Transverse colon (tissue), 4 donors: ENCODE results near the gene SOD2. TPM values are rescaled to one million over a fixed set of nuclear protein-coding genes. Genes with fewer than 3 reads are reported as not detected.

Source experiments
- DNase-seq: peaks from one replicate; pipeline ENCODE4 v3.0.0-alpha.2; 2019
- H3K27ac ChIP-seq, 4 donors: fragments of 200-600 bp; sonication (generic); 2 replicates each; pipeline ENCODE4 v1.5.1; 2016 to 2018; ENCODE audit warnings: inconsistent platforms in 4 of 4
- H3K27me3 ChIP-seq: fragments of 200-600 bp; sonication (generic); 2 replicates; pipeline ENCODE4 v1.5.1; 2017; ENCODE audit warnings: inconsistent platforms
- H3K36me3 ChIP-seq, 4 donors: fragments of 200-600 bp; sonication (generic); 2 replicates each; pipeline ENCODE4 v1.5.1; 2017 to 2019; ENCODE audit warnings: inconsistent platforms in 4 of 4
- H3K4me1 ChIP-seq, 4 donors: fragments of 200-600 bp; sonication (generic); 2 replicates each; pipeline ENCODE4 v1.5.1; 2017 to 2020; ENCODE audit warnings: inconsistent platforms in 4 of 4
- H3K4me3 ChIP-seq, 4 donors: fragments of 200-600 bp; sonication (generic); 1 replicate in 1 of 4; 2 replicates in 3 of 4; pipeline versions ENCODE4 v1.5.1 to v1.6.1; 2017 to 2019; ENCODE audit warnings: inconsistent platforms in 4 of 4
- H3K9me3 ChIP-seq, 2 donors: fragments of 200-600 bp; sonication (generic); 2 replicates each; pipeline ENCODE4 v1.5.1; 2017 to 2019; ENCODE audit warnings: inconsistent platforms in 2 of 2
- CTCF ChIP-seq, 5 experiments: fragments of 200-600 bp in 3 of 5; fragments of 450-650 bp in 2 of 5; sonication (generic) in 3 of 5; IDR thresholded peaks; 1 replicate in 2 of 5; 2 replicates in 3 of 5; pipeline ENCODE4 v1.5.1; 2016 to 2017; ENCODE audit warnings: antibody characterized with exemption in 5 of 5, inconsistent platforms in 3 of 5, mild to moderate bottlenecking in 2 of 5, moderate library complexity in 1 of 5
- EP300 ChIP-seq: sonication (generic); formaldehyde crosslinking; IDR thresholded peaks from one replicate; pipeline ENCODE4 v1.6.1; 2017; ENCODE audit warnings: antibody characterized with exemption, low read depth
- POLR2A ChIP-seq: fragments of 450-650 bp; IDR thresholded peaks from one replicate; pipeline ENCODE4 v1.6.1; 2016; ENCODE audit warnings: antibody characterized with exemption, mild to moderate bottlenecking, moderate library complexity
- POLR2AphosphoS5 ChIP-seq, 3 donors: sonication (generic); formaldehyde crosslinking; IDR thresholded peaks; one replicate each; pipeline ENCODE4 v1.6.1; 2016; ENCODE audit warnings: antibody characterized with exemption in 3 of 3
- WGBS, 2 donors: methylation state at CpG; one replicate each; pipeline ENCODE4 v1.1.5; 2018; ENCODE audit warnings: low coverage in 1 of 2; 5-methylcytosine and 5-hydroxymethylcytosine counted together
- in situ Hi-C, 4 donors: fragments of 200-750 bp; cut with MboI; loops; one replicate each; pipeline versions ENCODE4 v1.15.0 to v1.15.1; 2017; ENCODE audit warnings: low sequenced_read_pairs in 3 of 4, low pct_ligation_motif_present in 1 of 4, low pct_unique_long_range_greater_than_20kb in 1 of 4
- intact Hi-C: fragments of 100-400 bp; cut with DNase I; formaldehyde crosslinking; loops from one replicate; pipeline ENCODE4 v1.15.1; 2023; ENCODE audit warnings: low total_unique reads
- total RNA-seq, 4 donors: library from RNA; depleted of rRNA; stranded (reverse); fragments of >200 nt; gene quantifications; one replicate each; pipeline ENCODE4 v1.1.0, GENCODE V29; 2016

The SOD2 gene
- total RNA-seq, 4 donors from 2014 or later, result 170 to 272 (median 224) TPM

GRCh38 chr6:159718634-159719033, 25.6 kb upstream of the SOD2 start:
- no peak overlapping the region for H3K27ac ChIP-seq
- intact Hi-C loops, result no loop called here
- H3K27me3 ChIP-seq, result no peaks in the 10 kb centered on the region
- TF ChIP-seq EP300 (no peak), POLR2AphosphoS5 (IDR thresholded peaks at IDR 0.05) (no peak), POLR2A (no peak), CTCF (IDR thresholded peaks at IDR 0.05) (no peak)
- DNase-seq, result no peak
- H3K4me1 ChIP-seq, result peaks cover 15 to 33% (median 20%) of the 10 kb centered on the region in 4 donors
- no peak overlapping the region for H3K4me3 ChIP-seq
- H3K9me3 ChIP-seq, result no peaks in the 10 kb centered on the region
- 70 to 91% methylated on average over 3 of the region's 3 CpGs for whole genome bisulfite sequencing, 2 donors
- in situ Hi-C loops, result no loop called here
- no peaks in the 10 kb centered on the region for H3K36me3 ChIP-seq

DNA sequence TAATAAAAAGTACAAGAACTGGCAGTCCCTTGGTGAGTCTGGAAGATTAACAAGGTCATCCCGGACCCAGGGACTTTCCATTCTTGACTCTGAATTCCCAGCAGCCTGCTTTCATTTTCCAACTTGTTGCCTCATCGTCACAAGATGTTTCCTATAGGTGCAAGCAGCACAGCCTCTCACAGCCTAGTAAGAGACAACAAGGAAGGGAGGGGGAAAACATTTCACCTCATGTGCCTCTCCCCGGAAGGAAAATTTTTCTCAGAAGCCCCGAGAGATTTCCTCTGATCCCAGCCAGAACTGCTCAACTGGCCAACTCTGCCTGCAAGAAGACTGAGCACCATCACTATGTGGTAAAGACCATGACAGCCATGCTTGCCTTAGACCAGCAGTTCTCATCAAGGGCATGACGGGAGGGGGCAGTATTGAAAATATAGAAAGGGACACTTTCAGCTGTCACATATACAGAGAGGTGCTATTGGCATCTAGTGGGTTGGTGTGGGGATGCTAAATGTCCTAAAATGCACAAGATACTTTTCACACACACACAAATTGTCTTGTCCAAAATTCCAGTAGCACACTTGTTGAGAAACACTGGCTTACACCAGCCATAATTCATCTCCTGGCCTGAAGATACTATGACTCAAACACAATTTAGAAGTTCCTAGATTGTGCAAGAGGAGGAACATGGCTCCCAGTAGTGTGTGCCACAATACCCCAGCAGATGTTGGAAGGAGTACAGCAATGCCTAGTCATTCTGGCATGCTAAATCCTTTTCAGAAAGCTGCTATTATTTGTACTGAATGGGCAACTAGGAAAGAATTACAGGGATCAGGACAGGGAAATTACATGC, 23.4 kb upstream of the SOD2 start:
- Histone ChIP-seq H3K36me3 (no peaks in the 10 kb centered on the region), H3K27ac (peak overlapping the region; percentile 74 to 78 (median 76)), H3K9me3 (no peaks in the 10 kb centered on the region), H3K4me3 (no peak overlapping the region), H3K27me3 (no peaks in the 10 kb centered on the region), H3K4me1 (peaks cover 15 to 33% (median 20%) of the 10 kb centered on the region in 4 donors)
- in situ Hi-C loops (no loop called here), intact Hi-C loops (no loop called here)
- no peak for TF ChIP-seq CTCF (IDR thresholded peaks at IDR 0.05)
- peak; percentile 67 to 87 (median 82) for TF ChIP-seq POLR2AphosphoS5 (IDR thresholded peaks at IDR 0.05)
- no peak for TF ChIP-seq POLR2A
- TF ChIP-seq EP300, result peak; percentile 84
- DNase-seq, result no peak
- WGBS, 2 donors, result 60% methylated on average over 5 of the region's 5 CpGs; no CpG with 5 or more reads in 1 of the 2 donors

DNA sequence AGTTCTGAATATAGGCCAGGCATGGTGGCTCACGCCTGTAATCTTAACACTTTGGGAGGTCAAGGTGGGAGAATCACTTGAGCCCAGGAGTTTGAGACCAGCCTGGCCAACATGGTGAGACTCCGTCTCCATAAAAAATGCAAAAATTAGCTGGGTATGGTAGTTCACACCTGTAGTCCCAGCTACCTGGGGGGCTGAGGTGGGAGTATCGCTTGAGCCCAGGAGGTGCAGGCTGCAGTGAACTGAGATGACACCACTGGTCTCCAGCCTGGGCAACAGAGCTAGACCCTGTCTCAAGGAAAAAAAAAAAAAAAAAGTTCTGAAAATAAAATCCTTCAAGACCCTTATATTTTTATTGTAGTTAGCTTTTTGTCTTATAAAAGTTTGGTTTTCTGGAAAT, 22.6 kb upstream of the SOD2 start:
- in situ Hi-C loops (no loop called here), intact Hi-C loops (no loop called here)
- Histone ChIP-seq H3K27me3 (no peaks in the 10 kb centered on the region), H3K4me3 (no peak overlapping the region), H3K27ac (peak overlapping the region; percentile 74 to 78 (median 76)), H3K36me3 (no peaks in the 10 kb centered on the region), H3K9me3 (no peaks in the 10 kb centered on the region), H3K4me1 (peaks cover 15 to 33% (median 20%) of the 10 kb centered on the region in 4 donors)
- 92 to 94% methylated on average over 3 of the region's 3 CpGs for WGBS, 2 donors
- TF ChIP-seq CTCF (IDR thresholded peaks at IDR 0.05) (no peak), POLR2A (no peak), EP300 (no peak), POLR2AphosphoS5 (IDR thresholded peaks at IDR 0.05) (no peak)
- no peak for DNase-seq

DNA sequence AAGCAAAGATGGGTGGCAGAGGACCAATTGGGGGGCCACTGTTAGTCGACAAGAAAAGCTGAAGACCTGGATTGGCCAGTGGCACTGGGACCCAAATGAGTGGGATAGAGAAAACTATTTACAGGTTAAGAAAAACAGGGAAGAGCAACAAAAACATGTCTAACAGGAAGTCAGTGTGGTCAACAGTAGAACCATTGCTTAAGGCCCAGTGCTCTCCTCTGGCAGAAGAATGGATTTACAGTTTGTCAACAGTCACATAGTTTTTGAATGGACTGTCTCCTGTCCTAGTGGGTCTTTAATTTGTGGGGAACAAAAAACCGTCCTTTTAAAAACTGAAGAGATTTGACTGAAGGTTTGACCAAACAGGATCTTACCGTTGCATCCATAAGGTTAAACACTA, 22.1 kb upstream of the SOD2 start:
- intact Hi-C loops, result no loop called here
- Histone ChIP-seq H3K9me3 (no peaks in the 10 kb centered on the region), H3K4me3 (no peak overlapping the region), H3K27ac (peak overlapping the region; percentile 74 to 78 (median 76)), H3K27me3 (no peaks in the 10 kb centered on the region), H3K36me3 (no peaks in the 10 kb centered on the region), H3K4me1 (peaks cover 15 to 33% (median 20%) of the 10 kb centered on the region in 4 donors)
- TF ChIP-seq POLR2AphosphoS5 (IDR thresholded peaks at IDR 0.05) (no peak), POLR2A (no peak), EP300 (no peak), CTCF (IDR thresholded peaks at IDR 0.05) (no peak)
- no peak for DNase-seq
- 69 to 73% methylated on average over 3 of the region's 3 CpGs for WGBS, 2 donors
- in situ Hi-C loops, result no loop called here
